K562 treated with DMSO at 1 percent for 48 hours (cell line): ENCODE data around the gene TNFAIP6. TPM values are rescaled to one million over a fixed set of nuclear protein-coding genes. Genes with fewer than 3 reads are reported as not detected.

Experiments used
- total RNA-seq: library from RNA; unstranded; fragments of 300-600 nt; gene quantifications from 2 replicates; pipeline ENCODE4 v1.2.3, GENCODE V29; 2022; ENCODE audit warnings: low replicate concordance; ENCODE audit errors: extremely low read depth

TNFAIP6 gene
- not detected in 2 replicates for total RNA-seq

GRCh38 chr2:151357359-151357758 lies at the start of gene TNFAIP6:
TNFAIP6 (plus strand) TSS chr2:151357592; CDS start chr2:151357667, 75 bp downstream.

DNA sequence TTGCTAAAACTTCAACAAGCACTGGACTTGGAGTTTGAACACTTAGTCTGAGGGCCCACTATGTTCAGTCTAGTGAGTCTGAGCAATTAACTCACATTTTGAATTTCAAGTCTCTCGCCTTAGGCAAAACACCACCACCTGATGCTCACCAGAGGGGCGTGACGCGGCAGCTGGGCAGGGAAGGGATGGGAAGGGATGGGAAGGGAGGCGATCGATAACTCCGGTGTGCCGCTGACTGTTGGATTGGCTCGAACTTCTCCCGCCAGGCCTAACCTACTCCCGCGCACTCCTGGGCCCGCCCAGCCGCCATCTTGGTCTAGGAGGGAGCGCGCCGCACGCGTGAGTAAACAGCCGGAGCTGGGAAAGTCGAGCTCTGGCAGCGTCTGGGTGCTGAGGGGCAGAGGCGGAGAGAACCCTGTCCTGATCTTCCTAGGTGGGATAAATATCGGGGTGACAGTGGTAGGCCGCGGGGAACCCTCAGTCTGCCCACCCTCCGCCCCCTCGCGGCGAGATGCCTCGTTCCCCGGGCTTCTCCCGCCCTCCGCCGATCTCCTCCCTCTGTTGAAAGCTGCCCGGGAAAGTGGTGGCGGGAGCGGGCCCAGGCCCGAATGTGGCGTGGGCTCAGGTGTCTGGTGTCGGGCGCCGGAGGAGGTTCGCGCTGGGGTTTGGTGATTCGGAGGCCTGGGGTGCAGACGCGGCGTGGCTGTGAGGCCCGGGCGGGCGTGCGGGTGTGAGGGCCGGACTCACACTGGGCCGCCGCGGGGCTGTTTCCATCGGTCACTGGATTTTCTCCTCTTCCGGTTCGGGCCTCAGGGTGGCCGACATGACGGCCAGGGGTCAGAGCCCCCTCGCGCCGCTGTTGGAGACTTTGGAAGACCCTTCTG lies 52.5 kb downstream of the TNFAIP6 start, which contains the start of gene RIF1:
Gene RIF1, plus strand, starts transcription at position 302 of the 884 bp plus-strand sequence. Its CDS starts 522 bp downstream, at position 824.

Other genes with a start within 250 kb of the TNFAIP6 start
- not detected in 2 replicates for gene RBM43, start 95.7 kb upstream of the TNFAIP6 start, total RNA-seq
- gene NMI, start 67.9 kb upstream of the TNFAIP6 start, total RNA-seq: not detected in 2 replicates
- gene RIF1, start 52.3 kb downstream of the TNFAIP6 start, total RNA-seq: not detected in 2 replicates